HCT116 (cell line): ENCODE measurements around the gene AMBRA1. TPM values are rescaled to one million over a fixed set of nuclear protein-coding genes. Genes with fewer than 3 reads are reported as not detected.

ENCODE experiments used
- ATAC-seq: fragments of 200-7000 bp; cut with Tn5 transposase; 2 replicates; pipeline ENCODE4 v1.9.1; 2020; ENCODE audit warnings: mild to moderate bottlenecking, moderate library complexity
- BruUV-seq: library from RNA; stranded (reverse); fragments of 400-500 nt; replicated peaks from 2 replicates; lab custom pipeline; 2021; lab: Mats Ljungman, UMichigan
- CTCF ChIA-PET: fragments of 300-600 bp; sonication (Branson Sonifier 250); formaldehyde crosslinking; loops from one replicate; lab custom pipeline; 2021; ENCODE audit warnings: antibody characterized with exemption; lab: Charles Lee
- POLR2A ChIA-PET: fragments of 300-600, 350-600 bp; sonication (Branson Sonifier 250); formaldehyde crosslinking; loops from one replicate; lab custom pipeline; 2021; ENCODE audit warnings: antibody characterized with exemption; lab: Charles Lee
- RAD21 ChIA-PET, 2 experiments: fragments of 300-600 bp; sonication (Branson Sonifier 250); formaldehyde crosslinking; loops; one replicate each; lab custom pipeline; 2023; ENCODE audit warnings: low total read pairs in 2 of 2; ENCODE audit not compliant: uncharacterized antibody in 2 of 2, unreplicated experiment in 2 of 2, low non-redundant PET in 1 of 2; lab: Charles Lee
- DNase-seq: peaks from one replicate; pipeline ENCODE4 v3.0.0-alpha.2; 2010; ENCODE audit warnings: low read depth, low spot score
- H2AFZ ChIP-seq: fragments of 200-600 bp; shearing (Covaris generic), sonication (generic); 2 replicates; pipeline ENCODE4 v1.6.1; 2017; ENCODE audit warnings: low read depth, mixed run types, mixed read lengths, antibody characterized with exemption, low read length; ENCODE audit not compliant: poor library complexity, severe bottlenecking
- H3K27ac ChIP-seq: 2 replicates; pipeline ENCODE4 v1.5.1; 2012; ENCODE audit warnings: low read depth, low read length
- H3K27me3 ChIP-seq: fragments of 200-600 bp; sonication (generic); 2 replicates; pipeline ENCODE4 v1.6.1; 2016; ENCODE audit warnings: mixed run types, low read length, mixed read lengths; ENCODE audit not compliant: insufficient read depth
- H3K36me3 ChIP-seq, 2 experiments: fragments of 200-500 bp in 1 of 2; fragments of 200-600 bp in 1 of 2; sonication (Bioruptor generic) in 1 of 2; sonication (generic) in 1 of 2; 2 replicates each; pipeline versions ENCODE4 v1.5.1 to v1.6.1; 2014 to 2016; ENCODE audit warnings: low read length in 2 of 2, inconsistent platforms in 1 of 2, mixed read lengths in 1 of 2, mixed run types in 1 of 2; ENCODE audit not compliant: insufficient read depth in 2 of 2, control insufficient read depth in 1 of 2
- H3K4me1 ChIP-seq, 2 experiments: fragments of 200-600 bp in 1 of 2; sonication (generic) in 1 of 2; 2 replicates each; pipeline versions ENCODE4 v1.5.1 to v1.6.1; 2012 to 2017; ENCODE audit warnings: low read length in 2 of 2, inconsistent platforms in 1 of 2, mild to moderate bottlenecking in 1 of 2, mixed read lengths in 1 of 2, mixed run types in 1 of 2, moderate library complexity in 1 of 2; ENCODE audit not compliant: insufficient read depth in 2 of 2, control insufficient read depth in 1 of 2
- H3K4me2 ChIP-seq: fragments of 200-600 bp; sonication (generic); 2 replicates; pipeline ENCODE4 v1.6.1; 2017; ENCODE audit warnings: mixed run types, low read length, mixed read lengths
- H3K4me3 ChIP-seq, 2 experiments: fragments of 200-600 bp in 1 of 2; sonication (generic) in 1 of 2; replicated peaks in 1 of 2; 2 replicates each; pipeline ENCODE4 v1.5.1; 2011 to 2016; ENCODE audit warnings: low read length in 2 of 2, control low read depth in 1 of 2, low read depth in 1 of 2, mild to moderate bottlenecking in 1 of 2, mixed read lengths in 1 of 2, mixed run types in 1 of 2
- H3K79me2 ChIP-seq: fragments of 200-600 bp; sonication (generic); 2 replicates; pipeline ENCODE4 v1.6.1; 2017; ENCODE audit warnings: mild to moderate bottlenecking, mixed run types, low read length, moderate library complexity, mixed read lengths; ENCODE audit not compliant: insufficient read depth
- H3K9ac ChIP-seq: fragments of 200-600 bp; sonication (generic); 2 replicates; pipeline ENCODE4 v1.6.1; 2016; ENCODE audit warnings: low read length, mixed read lengths
- H3K9me2 ChIP-seq: fragments of 200-600 bp; sonication (generic), shearing (Covaris generic); 2 replicates; pipeline ENCODE4 v1.6.1; 2017; ENCODE audit warnings: mixed run types, mild to moderate bottlenecking, moderate library complexity; ENCODE audit not compliant: insufficient read depth
- H3K9me3 ChIP-seq, 2 experiments: fragments of 200-500 bp in 1 of 2; fragments of 200-600 bp in 1 of 2; sonication (Bioruptor generic) in 1 of 2; sonication (generic) in 1 of 2; 2 replicates each; pipeline ENCODE4 v1.6.1; 2014 to 2017; ENCODE audit warnings: low read length in 2 of 2, mixed read lengths in 2 of 2, inconsistent platforms in 1 of 2, low read depth in 1 of 2, mild to moderate bottlenecking in 1 of 2, mixed run types in 1 of 2, moderate library complexity in 1 of 2; ENCODE audit not compliant: control insufficient read depth in 1 of 2, insufficient read depth in 1 of 2
- H4K20me1 ChIP-seq: fragments of 200-600 bp; sonication (generic), shearing (Covaris generic); 2 replicates; pipeline ENCODE4 v1.6.1; 2017; ENCODE audit warnings: mixed run types, mild to moderate bottlenecking, moderate library complexity; ENCODE audit not compliant: insufficient read depth
- CEBPB ChIP-seq: IDR thresholded peaks from 2 replicates; pipeline ENCODE4 v1.6.1; 2012; ENCODE audit warnings: low read depth
- FOSL1 ChIP-seq: IDR thresholded peaks from 2 replicates; pipeline ENCODE4 v1.6.1; 2012; ENCODE audit warnings: low read depth
- JUND ChIP-seq: IDR thresholded peaks from 2 replicates; pipeline ENCODE4 v1.6.1; 2012
- MAX ChIP-seq: IDR thresholded peaks from 2 replicates; pipeline ENCODE4 v1.6.1; 2012
- ZNF274 ChIP-seq: fragments of 200-500 bp; sonication (Bioruptor generic); IDR thresholded peaks from 2 replicates; pipeline ENCODE4 v1.6.1; 2014; ENCODE audit warnings: mild to moderate bottlenecking, low read depth, low read length, inconsistent platforms
- intact Hi-C: fragments of 100-400 bp; cut with micrococcal nuclease; formaldehyde crosslinking; loops from 2 replicates; pipeline ENCODE4 v1.10.0; 2022
- total RNA-seq: library from RNA; stranded (reverse); gene quantifications from one replicate; pipeline ENCODE4 v1.2.1, GENCODE V29; 2021; ENCODE audit not compliant: unreplicated experiment
- TF ChIP-seq, protein P1 (sequence below): IDR thresholded peaks from 2 replicates; pipeline ENCODE4 v1.6.1; 2012

AMBRA1 gene
- total RNA-seq, 1 experiment from 2014 or later = 22.7 TPM

GRCh38 chr11:46565232-46565840 is 28.5 kb downstream of the AMBRA1 start:
- H3K9ac ChIP-seq = no peak overlapping the region
- no peak overlapping the region for H3K4me3 ChIP-seq
- ATAC-seq (no peak), DNase-seq (no peak)
- peaks cover 3% of the 10 kb centered on the region; the same call in 1 of the 2 replicates for H4K20me1 ChIP-seq
- peak overlapping the region; percentile 44; the same call in 1 of the 2 replicates for H3K4me2 ChIP-seq
- no TSS peak for BruUV-seq
- intact Hi-C loops = no loop called here
- CTCF ChIA-PET = interaction anchor here (1.3 kb wide), 1 partner anchor 182 kb away, joined by 4 read pairs; no protein-coding TSS in a partner anchor
- POLR2A ChIA-PET = no interaction called here
- RAD21 ChIA-PET = no interaction called here
- H3K79me2 ChIP-seq = peaks cover 59% of the 10 kb centered on the region
- no peaks in the 10 kb centered on the region for H3K9me2 ChIP-seq
- H3K4me1 ChIP-seq = peaks cover 23 to 41% of the 10 kb centered on the region in 2 experiments
- H2AFZ ChIP-seq = no peak overlapping the region
- H3K36me3 ChIP-seq = no peaks in the 10 kb centered on the region
- no peaks in the 10 kb centered on the region for H3K27me3 ChIP-seq
- TF ChIP-seq ZNF274 (no peak), MAX (no peak), CEBPB (no peak)
- TF ChIP-seq, protein P1, sequence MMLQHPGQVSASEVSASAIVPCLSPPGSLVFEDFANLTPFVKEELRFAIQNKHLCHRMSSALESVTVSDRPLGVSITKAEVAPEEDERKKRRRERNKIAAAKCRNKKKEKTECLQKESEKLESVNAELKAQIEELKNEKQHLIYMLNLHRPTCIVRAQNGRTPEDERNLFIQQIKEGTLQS = no peak
- H3K9me3 ChIP-seq = no peaks in the 10 kb centered on the region
- H3K27ac ChIP-seq = no peak overlapping the region; the same call in 1 of the 2 replicates

- CTCF ChIA-PET = interaction anchor here (1.3 kb wide), 1 partner anchor 181 kb away, joined by 4 read pairs; no protein-coding TSS in a partner anchor
- DNase-seq = no peak
- TF ChIP-seq FOSL1 (peak; percentile 56), CEBPB (peak; percentile 25; the same call in 1 of the 2 replicates), JUND (peak; percentile 46)
- TF ChIP-seq, protein P1 = no peak
- TF ChIP-seq, all 23 proteins: peak for 3
- ATAC-seq = peak; percentile 58
- peaks cover 57% of the 10 kb centered on the region for H3K79me2 ChIP-seq
- BruUV-seq = no TSS peak
- intact Hi-C loops = no loop called here
- peak overlapping the region; percentile 44 for H3K4me2 ChIP-seq
- peaks cover 3% of the 10 kb centered on the region; the same call in 1 of the 2 replicates for H4K20me1 ChIP-seq
- ChIA-PET RAD21 (no interaction called here), POLR2A (no interaction called here)
- no peak overlapping the region; the same call in 1 of the 2 replicates for H3K27ac ChIP-seq
- H3K9me3 ChIP-seq = no peaks in the 10 kb centered on the region
- H3K27me3 ChIP-seq = no peaks in the 10 kb centered on the region
- H3K9ac ChIP-seq = no peak overlapping the region
- no peak overlapping the region for H2AFZ ChIP-seq
- H3K4me3 ChIP-seq = no peak overlapping the region
- no peaks in the 10 kb centered on the region for H3K9me2 ChIP-seq
- peaks cover 23 to 41% of the 10 kb centered on the region in 2 experiments for H3K4me1 ChIP-seq
- H3K36me3 ChIP-seq = no peaks in the 10 kb centered on the region
Observed at GRCh38 chr11:46564459-46564858, 29.4 kb downstream of the AMBRA1 start.
